OCI-LY7 (cell line): Measurements from ENCODE around the gene LPAR3. TPM values are rescaled to one million over a fixed set of nuclear protein-coding genes. Genes with fewer than 3 reads are reported as not detected.

Experiments used
- Bru-seq: library from RNA; stranded (reverse); fragments of 400-500 nt; gene quantifications from one replicate; lab custom pipeline; 2021; lab: Mats Ljungman, UMichigan
- BruChase-seq, 2 experiments: library from RNA; stranded (reverse); fragments of 400-500 nt; gene quantifications; one replicate each; lab custom pipeline; 2021; lab: Mats Ljungman, UMichigan
- BruUV-seq: library from RNA; stranded (reverse); fragments of 400-500 nt; replicated peaks from 2 replicates; lab custom pipeline; 2021; lab: Mats Ljungman, UMichigan
- CTCF ChIA-PET: fragments of 300-600 bp; sonication (Branson Sonifier 250); formaldehyde crosslinking; loops from one replicate; lab custom pipeline; 2022; ENCODE audit warnings: antibody characterized with exemption; ENCODE audit not compliant: unreplicated experiment; lab: Charles Lee
- POLR2A ChIA-PET: fragments of 300-600 bp; sonication (Branson Sonifier 250); formaldehyde crosslinking; loops from one replicate; lab custom pipeline; 2022; ENCODE audit warnings: antibody characterized with exemption; lab: Charles Lee
- DNase-seq: peaks from one replicate; pipeline ENCODE4 v3.0.0-alpha.2; 2015; ENCODE audit warnings: low spot score
- H2AFZ ChIP-seq: fragments of 200-600 bp; sonication (generic), shearing (Covaris generic); 2 replicates; pipeline ENCODE4 v1.6.1; 2014; ENCODE audit warnings: mild to moderate bottlenecking, antibody characterized with exemption, low read length, moderate library complexity
- H3K27ac ChIP-seq: fragments of 200-600 bp; sonication (generic); 2 replicates; pipeline ENCODE4 v1.5.1; 2014; ENCODE audit warnings: mixed run types, low read depth, mild to moderate bottlenecking, moderate library complexity, low read length, inconsistent platforms; ENCODE audit not compliant: poor library complexity, severe bottlenecking
- H3K36me3 ChIP-seq: fragments of 200-600 bp; sonication (generic); 2 replicates; pipeline ENCODE4 v1.6.1; 2014; ENCODE audit warnings: mild to moderate bottlenecking, antibody characterized with exemption, low read length, moderate library complexity, mixed read lengths; ENCODE audit not compliant: insufficient read depth
- H3K4me1 ChIP-seq: fragments of 200-600 bp; sonication (generic); 2 replicates; pipeline ENCODE4 v1.5.1; 2014; ENCODE audit warnings: mild to moderate bottlenecking, low read length; ENCODE audit not compliant: insufficient read depth, poor library complexity, severe bottlenecking
- H3K4me2 ChIP-seq: fragments of 200-600 bp; sonication (generic); 2 replicates; pipeline ENCODE4 v1.6.1; 2014; ENCODE audit warnings: mild to moderate bottlenecking, low read length
- H3K4me3 ChIP-seq: fragments of 200-600 bp; sonication (generic); 2 replicates; pipeline ENCODE4 v1.5.1; 2014; ENCODE audit warnings: mild to moderate bottlenecking, low read depth, low read length; ENCODE audit not compliant: poor library complexity, severe bottlenecking
- H3K79me2 ChIP-seq: fragments of 200-600 bp; sonication (generic); 2 replicates; pipeline ENCODE4 v1.6.1; 2016; ENCODE audit warnings: low read depth, mild to moderate bottlenecking, low read length, moderate library complexity, mixed read lengths; ENCODE audit not compliant: insufficient read depth
- H3K9me2 ChIP-seq: fragments of 200-600 bp; sonication (generic); 2 replicates; pipeline ENCODE4 v1.6.1; 2016; ENCODE audit warnings: mild to moderate bottlenecking, low read length, mixed read lengths; ENCODE audit not compliant: insufficient read depth
- H3K9me3 ChIP-seq: fragments of 200-600 bp; sonication (generic); 2 replicates; pipeline ENCODE4 v1.6.1; 2014; ENCODE audit warnings: mild to moderate bottlenecking, mixed run types, low read length, mixed read lengths
- H4K20me1 ChIP-seq: fragments of 200-600 bp; sonication (generic); 2 replicates; pipeline ENCODE4 v1.6.1; 2014; ENCODE audit warnings: mild to moderate bottlenecking, antibody characterized with exemption, low read length, moderate library complexity, mixed read lengths; ENCODE audit not compliant: insufficient read depth
- EZH2phosphoT487 ChIP-seq: fragments of 200-600 bp; sonication (generic); IDR thresholded peaks from 2 replicates; pipeline ENCODE4 v1.6.1; 2018; ENCODE audit warnings: low read depth, borderline replicate concordance, mild to moderate bottlenecking, mixed run types, antibody characterized with exemption, low read length, moderate library complexity, mixed read lengths
- intact Hi-C: fragments of 100-400 bp; cut with micrococcal nuclease; formaldehyde crosslinking; loops from one replicate; pipeline ENCODE4 v1.10.0; 2022; ENCODE audit not compliant: unreplicated experiment
- long read RNA-seq: library from polyadenylated mRNA; stranded (forward); transcript quantifications from one replicate; pipeline ENCODE4 v2.0.0, GENCODE V29; 2022
- total RNA-seq, 2 experiments: library from RNA; depleted of rRNA in 1 of 2; stranded (reverse); fragments of >200 nt in 1 of 2; shearing (Covaris generic) in 1 of 2; gene quantifications; 2 replicates each; pipeline ENCODE4 v1.2.3, GENCODE V29; 2014 to 2022
- TF ChIP-seq, protein P1 (sequence below): fragments of 200-600 bp; sonication (generic); conservative IDR thresholded peaks from 2 replicates; pipeline ENCODE4 v1.5.1; 2014; ENCODE audit warnings: mild to moderate bottlenecking, antibody characterized with exemption, low read length, moderate library complexity, mixed read lengths

The LPAR3 gene, protein sequence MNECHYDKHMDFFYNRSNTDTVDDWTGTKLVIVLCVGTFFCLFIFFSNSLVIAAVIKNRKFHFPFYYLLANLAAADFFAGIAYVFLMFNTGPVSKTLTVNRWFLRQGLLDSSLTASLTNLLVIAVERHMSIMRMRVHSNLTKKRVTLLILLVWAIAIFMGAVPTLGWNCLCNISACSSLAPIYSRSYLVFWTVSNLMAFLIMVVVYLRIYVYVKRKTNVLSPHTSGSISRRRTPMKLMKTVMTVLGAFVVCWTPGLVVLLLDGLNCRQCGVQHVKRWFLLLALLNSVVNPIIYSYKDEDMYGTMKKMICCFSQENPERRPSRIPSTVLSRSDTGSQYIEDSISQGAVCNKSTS
- total RNA-seq (2014; rRNA removed; shearing (Covaris generic)) (not detected in 2 replicates), total RNA-seq (2022) (not detected in 2 replicates), Bru-seq, nascent RNA (percentile 10 among the genes with signal in this experiment), BruChase-seq, experiment 1, labeled RNA remaining after a 6-hour chase (percentile 15 among the genes with signal in this experiment), BruChase-seq, experiment 2, labeled RNA remaining after a 2-hour chase (percentile 14 among the genes with signal in this experiment)
- long read RNA-seq = 0 reads

DNA sequence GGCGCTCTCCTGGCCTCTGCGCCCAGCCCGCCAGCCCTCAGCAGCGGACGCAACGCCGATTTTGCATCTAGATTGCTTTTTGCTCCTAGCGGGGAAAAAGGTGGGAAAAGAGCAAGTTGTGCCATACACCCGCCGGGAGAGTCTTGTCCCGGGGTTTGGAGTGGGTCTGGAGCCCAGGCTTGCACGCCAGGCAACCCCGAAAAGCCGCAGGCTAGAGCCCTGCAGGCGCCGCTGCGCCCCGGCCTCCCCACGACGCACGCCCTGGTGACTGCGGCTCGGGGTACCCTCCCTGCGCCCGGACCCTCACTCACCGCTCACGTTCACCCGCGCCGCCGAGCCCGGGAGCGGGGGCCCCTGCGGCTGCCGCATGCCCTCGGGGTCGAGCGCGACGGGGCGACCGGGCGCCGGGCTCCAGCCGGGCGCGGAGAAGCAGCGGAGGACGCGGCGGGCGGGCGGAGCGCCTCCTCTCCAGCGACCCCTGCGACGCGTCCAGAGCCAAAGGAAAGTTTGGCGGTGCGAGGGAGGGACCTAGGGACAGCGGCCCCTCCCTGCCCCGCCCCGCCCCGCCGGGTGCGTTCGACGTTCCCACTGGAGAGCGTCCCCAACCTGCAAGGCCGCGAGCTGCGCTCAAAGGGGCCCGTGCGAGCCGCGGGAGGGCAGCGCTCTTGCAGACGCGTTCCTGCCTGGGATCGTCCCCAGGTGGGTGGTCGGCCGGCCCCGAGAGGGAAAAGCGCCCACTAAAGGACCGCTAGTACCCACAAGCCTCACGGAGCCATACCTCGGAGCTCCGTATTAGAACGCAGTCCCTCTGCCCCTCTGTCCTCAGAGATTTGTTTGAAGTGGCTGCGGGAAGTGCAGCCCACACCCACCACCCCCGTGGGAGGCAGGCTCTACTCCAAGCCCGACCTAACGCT, at the start of gene LPAR3:
LPAR3 (minus strand) TSS at position 502 of the 914 bp plus-strand sequence. CDS start 27,086 bp downstream, outside the sequence.
- no peaks in the 10 kb centered on the region for H3K79me2 ChIP-seq
- no peaks in the 10 kb centered on the region for H3K9me2 ChIP-seq
- POLR2A ChIA-PET = interaction anchor here (0.7 kb wide), 1 partner anchor 43 kb away, joined by 3 read pairs; no protein-coding TSS in a partner anchor
- H3K9me3 ChIP-seq = no peaks in the 10 kb centered on the region
- intact Hi-C loops = no loop called here
- no peak for DNase-seq
- no peak within 1 kb of the TSS for H2AFZ ChIP-seq
- no TSS peak for BruUV-seq
- TF ChIP-seq, protein P1, sequence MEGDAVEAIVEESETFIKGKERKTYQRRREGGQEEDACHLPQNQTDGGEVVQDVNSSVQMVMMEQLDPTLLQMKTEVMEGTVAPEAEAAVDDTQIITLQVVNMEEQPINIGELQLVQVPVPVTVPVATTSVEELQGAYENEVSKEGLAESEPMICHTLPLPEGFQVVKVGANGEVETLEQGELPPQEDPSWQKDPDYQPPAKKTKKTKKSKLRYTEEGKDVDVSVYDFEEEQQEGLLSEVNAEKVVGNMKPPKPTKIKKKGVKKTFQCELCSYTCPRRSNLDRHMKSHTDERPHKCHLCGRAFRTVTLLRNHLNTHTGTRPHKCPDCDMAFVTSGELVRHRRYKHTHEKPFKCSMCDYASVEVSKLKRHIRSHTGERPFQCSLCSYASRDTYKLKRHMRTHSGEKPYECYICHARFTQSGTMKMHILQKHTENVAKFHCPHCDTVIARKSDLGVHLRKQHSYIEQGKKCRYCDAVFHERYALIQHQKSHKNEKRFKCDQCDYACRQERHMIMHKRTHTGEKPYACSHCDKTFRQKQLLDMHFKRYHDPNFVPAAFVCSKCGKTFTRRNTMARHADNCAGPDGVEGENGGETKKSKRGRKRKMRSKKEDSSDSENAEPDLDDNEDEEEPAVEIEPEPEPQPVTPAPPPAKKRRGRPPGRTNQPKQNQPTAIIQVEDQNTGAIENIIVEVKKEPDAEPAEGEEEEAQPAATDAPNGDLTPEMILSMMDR = no peak
- no peak for TF ChIP-seq EZH2phosphoT487
- no peak within 1 kb of the TSS for H3K27ac ChIP-seq
- H3K4me3 ChIP-seq = no peak within 1 kb of the TSS
- CTCF ChIA-PET = no interaction called here
- no peak within 1 kb of the TSS for H3K4me2 ChIP-seq
- H3K4me1 ChIP-seq = no peaks in the 10 kb centered on the region
- H3K36me3 ChIP-seq = no peaks in the 10 kb centered on the region
- H4K20me1 ChIP-seq = no peaks in the 10 kb centered on the region

DNA sequence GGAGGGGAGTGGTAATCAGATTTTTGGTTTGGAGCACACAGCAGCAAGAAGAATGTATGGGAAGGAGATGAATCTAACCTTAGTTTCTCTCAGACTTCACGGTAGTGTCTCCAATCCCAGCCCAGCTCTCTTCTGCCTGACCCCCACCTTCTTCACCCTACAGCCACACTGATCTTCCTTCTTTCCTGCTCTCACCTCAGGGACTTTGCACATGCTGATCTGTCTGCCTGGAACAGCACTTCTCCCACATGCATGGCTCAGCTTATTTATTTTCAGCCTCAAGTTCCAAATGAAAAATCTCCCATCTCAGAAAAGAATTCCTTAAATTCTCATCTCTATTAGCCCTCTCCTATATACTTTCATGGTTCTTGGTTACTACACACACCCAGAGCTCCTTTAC, 48.8 kb upstream of the LPAR3 start:
- intact Hi-C loops = no loop called here
- no peak overlapping the region for H3K27ac ChIP-seq
- no peak for TF ChIP-seq EZH2phosphoT487
- H3K4me1 ChIP-seq = peaks cover 14% of the 10 kb centered on the region
- POLR2A ChIA-PET = interaction anchor here (0.6 kb wide), 1 partner anchor 91 kb away, joined by 3 read pairs; no protein-coding TSS in a partner anchor
- no peaks in the 10 kb centered on the region for H3K9me2 ChIP-seq
- no TSS peak for BruUV-seq
- H3K36me3 ChIP-seq = peaks cover 51% of the 10 kb centered on the region
- H3K4me3 ChIP-seq = no peak overlapping the region
- no peak overlapping the region for H2AFZ ChIP-seq
- H3K79me2 ChIP-seq = no peaks in the 10 kb centered on the region
- no peak overlapping the region for H3K4me2 ChIP-seq
- no peaks in the 10 kb centered on the region for H4K20me1 ChIP-seq
- DNase-seq = no peak
- CTCF ChIA-PET = no interaction called here
- H3K9me3 ChIP-seq = no peaks in the 10 kb centered on the region

DNA sequence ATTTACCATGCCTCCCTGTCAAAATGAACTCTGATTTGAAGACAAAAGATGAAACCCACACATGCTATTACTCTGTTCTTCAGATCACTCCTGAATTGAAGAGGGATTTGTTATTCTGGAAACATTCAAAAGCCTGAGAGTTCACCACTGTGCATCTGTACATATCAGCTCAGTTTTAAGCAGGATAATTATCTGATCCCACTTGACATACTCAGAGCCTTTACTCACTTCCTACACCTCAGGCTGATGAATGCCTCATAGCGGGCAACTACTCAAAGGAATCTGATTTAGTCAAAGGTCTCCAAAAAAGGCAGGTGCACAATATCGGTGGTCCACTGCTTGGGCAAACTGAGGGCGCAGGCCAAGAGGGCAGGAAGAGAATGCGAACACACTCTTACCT, 47.5 kb upstream of the LPAR3 start:
- TF ChIP-seq, protein P1 = no peak
- no peak for TF ChIP-seq EZH2phosphoT487
- Histone ChIP-seq H4K20me1 (no peaks in the 10 kb centered on the region; the same call in 1 of the 2 replicates), H3K36me3 (peaks cover 53% of the 10 kb centered on the region; the same call in 1 of the 2 replicates), H2AFZ (no peak overlapping the region), H3K27ac (no peak overlapping the region), H3K4me1 (peaks cover 5% of the 10 kb centered on the region), H3K9me2 (no peaks in the 10 kb centered on the region), H3K4me3 (no peak overlapping the region), H3K79me2 (no peaks in the 10 kb centered on the region), H3K9me3 (no peaks in the 10 kb centered on the region), H3K4me2 (no peak overlapping the region)
- CTCF ChIA-PET = no interaction called here
- DNase-seq = no peak
- intact Hi-C loops = no loop called here
- POLR2A ChIA-PET = interaction anchor here (1.2 kb wide), 1 partner anchor 303 kb away, joined by 4 read pairs; no protein-coding TSS in a partner anchor
- no TSS peak for BruUV-seq
